ENCODE measurements around the gene TPGS1.

DNA sequence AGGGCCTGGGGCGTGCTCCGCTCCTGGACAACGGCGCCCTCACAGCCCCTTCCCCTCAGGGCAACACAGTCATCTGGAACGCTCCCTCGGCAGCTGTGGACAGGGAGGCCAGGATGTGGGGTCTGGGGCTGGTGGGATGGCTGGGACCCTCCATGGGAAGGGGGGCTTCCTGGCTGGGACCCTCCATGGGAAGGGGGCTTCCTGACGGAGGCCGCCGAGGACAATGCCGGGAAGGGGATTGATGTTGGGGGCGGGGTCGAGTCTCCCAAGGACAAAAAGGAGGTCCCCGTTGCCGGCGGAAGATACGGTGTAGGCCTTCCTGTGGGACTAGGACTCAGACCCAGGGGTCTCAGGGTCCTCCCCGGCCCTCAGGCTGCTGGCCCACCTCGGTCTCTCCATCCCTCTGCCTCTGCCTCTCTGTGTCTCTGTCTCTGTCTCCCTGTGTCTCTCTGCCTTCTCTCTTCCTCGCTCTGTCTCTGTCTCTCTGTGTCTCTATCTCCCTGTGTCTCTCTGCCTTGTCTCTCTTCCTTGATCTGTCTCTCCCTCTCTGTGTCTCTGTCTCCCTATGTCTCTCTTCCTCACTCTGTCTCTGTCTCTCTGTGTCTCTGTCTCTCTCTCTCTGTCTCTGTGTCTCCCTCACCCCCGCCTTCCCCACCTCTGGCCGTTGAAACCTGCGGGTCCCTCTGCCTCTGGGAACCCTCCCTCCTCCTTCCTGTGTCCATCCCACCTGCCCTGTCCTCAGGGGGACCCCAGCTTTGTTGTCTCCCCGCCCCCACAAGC, 13.7 kb upstream of the TPGS1 start:
- TF ChIP-seq, protein P1, sequence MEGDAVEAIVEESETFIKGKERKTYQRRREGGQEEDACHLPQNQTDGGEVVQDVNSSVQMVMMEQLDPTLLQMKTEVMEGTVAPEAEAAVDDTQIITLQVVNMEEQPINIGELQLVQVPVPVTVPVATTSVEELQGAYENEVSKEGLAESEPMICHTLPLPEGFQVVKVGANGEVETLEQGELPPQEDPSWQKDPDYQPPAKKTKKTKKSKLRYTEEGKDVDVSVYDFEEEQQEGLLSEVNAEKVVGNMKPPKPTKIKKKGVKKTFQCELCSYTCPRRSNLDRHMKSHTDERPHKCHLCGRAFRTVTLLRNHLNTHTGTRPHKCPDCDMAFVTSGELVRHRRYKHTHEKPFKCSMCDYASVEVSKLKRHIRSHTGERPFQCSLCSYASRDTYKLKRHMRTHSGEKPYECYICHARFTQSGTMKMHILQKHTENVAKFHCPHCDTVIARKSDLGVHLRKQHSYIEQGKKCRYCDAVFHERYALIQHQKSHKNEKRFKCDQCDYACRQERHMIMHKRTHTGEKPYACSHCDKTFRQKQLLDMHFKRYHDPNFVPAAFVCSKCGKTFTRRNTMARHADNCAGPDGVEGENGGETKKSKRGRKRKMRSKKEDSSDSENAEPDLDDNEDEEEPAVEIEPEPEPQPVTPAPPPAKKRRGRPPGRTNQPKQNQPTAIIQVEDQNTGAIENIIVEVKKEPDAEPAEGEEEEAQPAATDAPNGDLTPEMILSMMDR (IDR thresholded peaks at IDR 0.05; ENCODE audit: low read length), result no peak
- no peak for TF ChIP-seq EZH2 (IDR thresholded peaks at IDR 0.05; ENCODE audit: borderline replicate concordance, low read length)

Measured in OCI-LY1 (cell line).